NT2/D1 (cell line): ENCODE measurements around the gene MTOR.
"Not testable (repeated sequence)": the region's sequence is repeated elsewhere in the genome, so short reads cannot be mapped to it uniquely, and the experiment has no call there.

ENCODE experiments used
- SUZ12 ChIP-seq: IDR thresholded peaks from 2 replicates; pipeline ENCODE4 v1.6.1; 2011; ENCODE audit not compliant: insufficient read length, insufficient read depth; ENCODE audit errors: extremely low read depth
- YY1 ChIP-seq: IDR thresholded peaks from 2 replicates; pipeline ENCODE4 v1.6.1; 2011; ENCODE audit not compliant: insufficient read length, insufficient read depth
- ZNF274 ChIP-seq: IDR thresholded peaks from 2 replicates; pipeline ENCODE4 v1.6.1; 2011; ENCODE audit warnings: mild to moderate bottlenecking, low read depth, low read length

- TF ChIP-seq ZNF274, SUZ12, YY1: not testable (repeated sequence)
These were observed 178.6 kb downstream of the MTOR start for GRCh38 chr1:11083784-11084183.
